Glutamatergic neuron (in vitro differentiated cells): ENCODE measurements around the gene PCP4L1. TPM values are rescaled to one million over a fixed set of nuclear protein-coding genes. Genes with fewer than 3 reads are reported as not detected.

ENCODE experiments used
- DNase-seq: peaks from one replicate; pipeline ENCODE4 v3.0.0; 2022
- H3K27ac Mint-ChIP-seq: one replicate; pipeline ENCODE4 v1.8.0; 2020; ENCODE audit warnings: mild to moderate bottlenecking, mixed read lengths, inconsistent platforms; ENCODE audit not compliant: unreplicated experiment
- H3K27me3 Mint-ChIP-seq: one replicate; pipeline ENCODE4 v1.8.0; 2020; ENCODE audit warnings: mild to moderate bottlenecking, moderate library complexity, mixed read lengths, inconsistent platforms; ENCODE audit not compliant: unreplicated experiment
- H3K36me3 Mint-ChIP-seq: one replicate; pipeline ENCODE4 v1.8.0; 2020; ENCODE audit warnings: mild to moderate bottlenecking, mixed read lengths, inconsistent platforms; ENCODE audit not compliant: unreplicated experiment
- H3K4me1 Mint-ChIP-seq: one replicate; pipeline ENCODE4 v1.8.0; 2020; ENCODE audit warnings: mild to moderate bottlenecking, low read depth, mixed read lengths, inconsistent platforms; ENCODE audit not compliant: unreplicated experiment
- H3K4me3 Mint-ChIP-seq: one replicate; pipeline ENCODE4 v1.8.0; 2020; ENCODE audit warnings: mild to moderate bottlenecking, mixed read lengths, inconsistent platforms; ENCODE audit not compliant: unreplicated experiment
- H3K9me3 Mint-ChIP-seq: one replicate; pipeline ENCODE4 v1.8.0; 2020; ENCODE audit warnings: mild to moderate bottlenecking, moderate library complexity, mixed read lengths, inconsistent platforms; ENCODE audit not compliant: unreplicated experiment
- total RNA-seq: library from RNA; stranded (reverse); fragmentation: NEBNext Ultra II Directional; extraction: Animal tissue kit (Norgen Biotek cat#: 25700); gene quantifications from one replicate; pipeline ENCODE4 v1.2.1, GENCODE V29; 2021; ENCODE audit not compliant: unreplicated experiment
- TF ChIP-seq, protein P1 (sequence below): fragments of 200-600 bp; sonication (generic); IDR thresholded peaks from one replicate; pipeline ENCODE4 v1.5.0; 2021; ENCODE audit not compliant: partially characterized antibody, unreplicated experiment

Gene PCP4L1
- total RNA-seq, 1 donor from 2014 or later, result 1.1 TPM

DNA sequence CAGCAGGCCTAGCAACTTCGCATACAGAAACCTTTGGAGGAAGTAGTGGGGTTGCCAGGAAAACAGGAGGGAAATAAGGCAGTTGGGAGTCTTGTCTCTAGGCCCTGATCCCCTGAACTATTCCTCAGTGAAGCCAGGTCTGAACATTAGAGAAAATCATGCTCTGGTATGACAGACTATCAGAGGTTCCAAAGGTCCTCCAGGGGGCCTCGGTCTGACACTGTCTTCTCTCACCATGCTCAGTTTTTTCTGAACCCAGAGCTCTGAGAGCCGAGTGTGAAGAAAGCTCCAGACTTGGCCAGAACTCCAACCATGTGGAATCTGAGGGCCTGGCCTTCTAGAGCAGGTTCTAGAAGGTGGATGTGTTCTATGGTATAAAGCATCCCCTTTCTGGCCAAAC lies 28.6 kb upstream of the PCP4L1 start:
- H3K4me3 Mint-ChIP-seq, result no peak overlapping the region
- H3K9me3 Mint-ChIP-seq, result no peaks in the 10 kb centered on the region
- peaks cover 2% of the 10 kb centered on the region for H3K27me3 Mint-ChIP-seq
- TF ChIP-seq, protein P1, sequence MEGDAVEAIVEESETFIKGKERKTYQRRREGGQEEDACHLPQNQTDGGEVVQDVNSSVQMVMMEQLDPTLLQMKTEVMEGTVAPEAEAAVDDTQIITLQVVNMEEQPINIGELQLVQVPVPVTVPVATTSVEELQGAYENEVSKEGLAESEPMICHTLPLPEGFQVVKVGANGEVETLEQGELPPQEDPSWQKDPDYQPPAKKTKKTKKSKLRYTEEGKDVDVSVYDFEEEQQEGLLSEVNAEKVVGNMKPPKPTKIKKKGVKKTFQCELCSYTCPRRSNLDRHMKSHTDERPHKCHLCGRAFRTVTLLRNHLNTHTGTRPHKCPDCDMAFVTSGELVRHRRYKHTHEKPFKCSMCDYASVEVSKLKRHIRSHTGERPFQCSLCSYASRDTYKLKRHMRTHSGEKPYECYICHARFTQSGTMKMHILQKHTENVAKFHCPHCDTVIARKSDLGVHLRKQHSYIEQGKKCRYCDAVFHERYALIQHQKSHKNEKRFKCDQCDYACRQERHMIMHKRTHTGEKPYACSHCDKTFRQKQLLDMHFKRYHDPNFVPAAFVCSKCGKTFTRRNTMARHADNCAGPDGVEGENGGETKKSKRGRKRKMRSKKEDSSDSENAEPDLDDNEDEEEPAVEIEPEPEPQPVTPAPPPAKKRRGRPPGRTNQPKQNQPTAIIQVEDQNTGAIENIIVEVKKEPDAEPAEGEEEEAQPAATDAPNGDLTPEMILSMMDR, result no peak
- H3K36me3 Mint-ChIP-seq, result no peaks in the 10 kb centered on the region
- peaks cover 7% of the 10 kb centered on the region for H3K4me1 Mint-ChIP-seq
- no peak overlapping the region for H3K27ac Mint-ChIP-seq
- no peak for DNase-seq

DNA sequence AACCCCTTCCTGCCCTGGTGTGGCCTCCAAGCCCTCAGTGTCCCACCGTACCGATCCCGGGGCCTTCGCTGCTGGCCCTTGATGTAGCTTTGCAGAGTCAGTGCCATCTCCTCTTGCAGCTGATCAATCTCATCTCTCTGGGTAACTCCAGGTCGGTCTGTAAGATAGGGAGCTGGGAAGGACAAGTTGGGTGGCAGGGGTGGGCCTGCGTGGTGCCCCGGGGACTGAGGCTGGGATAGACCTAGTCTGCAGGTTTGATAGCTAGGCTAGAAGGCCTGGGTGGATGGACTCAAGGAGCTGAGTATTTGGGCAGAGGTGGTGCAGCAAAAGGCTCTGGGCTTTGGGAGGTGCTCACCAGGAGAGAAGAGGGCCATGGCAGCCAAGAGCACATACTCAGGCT lies 27.8 kb upstream of the PCP4L1 start:
- Mint-ChIP-seq H3K36me3 (no peaks in the 10 kb centered on the region), H3K4me3 (no peak overlapping the region), H3K27me3 (peaks cover 5% of the 10 kb centered on the region), H3K27ac (no peak overlapping the region), H3K9me3 (no peaks in the 10 kb centered on the region), H3K4me1 (peaks cover 7% of the 10 kb centered on the region)
- no peak for DNase-seq
- TF ChIP-seq, protein P1, result no peak

DNA sequence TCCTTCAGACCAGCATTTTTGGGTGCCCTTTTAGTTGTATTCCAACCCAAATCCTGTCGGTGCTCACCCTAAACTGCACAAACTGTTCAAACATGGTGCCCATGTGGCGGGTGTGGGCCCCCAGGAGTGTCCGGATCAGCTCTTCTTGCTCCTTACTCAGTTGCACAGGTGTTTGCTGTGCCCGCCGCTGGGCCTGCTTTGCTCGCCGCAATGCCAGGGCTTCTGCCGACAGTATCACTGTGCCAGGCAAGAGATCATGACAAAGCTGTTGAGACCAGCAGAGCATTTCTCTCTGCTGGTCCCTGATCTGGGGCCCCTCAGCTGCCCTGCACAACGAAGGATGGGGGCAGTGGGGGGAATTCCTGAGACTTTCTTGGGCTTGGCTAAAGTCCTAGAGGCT lies 25.4 kb upstream of the PCP4L1 start:
- H3K4me3 Mint-ChIP-seq, result no peak overlapping the region
- H3K4me1 Mint-ChIP-seq, result no peaks in the 10 kb centered on the region
- no peak overlapping the region for H3K27ac Mint-ChIP-seq
- TF ChIP-seq, protein P1, result no peak
- no peaks in the 10 kb centered on the region for H3K36me3 Mint-ChIP-seq
- peaks cover 5% of the 10 kb centered on the region for H3K27me3 Mint-ChIP-seq
- DNase-seq, result no peak
- no peaks in the 10 kb centered on the region for H3K9me3 Mint-ChIP-seq

DNA sequence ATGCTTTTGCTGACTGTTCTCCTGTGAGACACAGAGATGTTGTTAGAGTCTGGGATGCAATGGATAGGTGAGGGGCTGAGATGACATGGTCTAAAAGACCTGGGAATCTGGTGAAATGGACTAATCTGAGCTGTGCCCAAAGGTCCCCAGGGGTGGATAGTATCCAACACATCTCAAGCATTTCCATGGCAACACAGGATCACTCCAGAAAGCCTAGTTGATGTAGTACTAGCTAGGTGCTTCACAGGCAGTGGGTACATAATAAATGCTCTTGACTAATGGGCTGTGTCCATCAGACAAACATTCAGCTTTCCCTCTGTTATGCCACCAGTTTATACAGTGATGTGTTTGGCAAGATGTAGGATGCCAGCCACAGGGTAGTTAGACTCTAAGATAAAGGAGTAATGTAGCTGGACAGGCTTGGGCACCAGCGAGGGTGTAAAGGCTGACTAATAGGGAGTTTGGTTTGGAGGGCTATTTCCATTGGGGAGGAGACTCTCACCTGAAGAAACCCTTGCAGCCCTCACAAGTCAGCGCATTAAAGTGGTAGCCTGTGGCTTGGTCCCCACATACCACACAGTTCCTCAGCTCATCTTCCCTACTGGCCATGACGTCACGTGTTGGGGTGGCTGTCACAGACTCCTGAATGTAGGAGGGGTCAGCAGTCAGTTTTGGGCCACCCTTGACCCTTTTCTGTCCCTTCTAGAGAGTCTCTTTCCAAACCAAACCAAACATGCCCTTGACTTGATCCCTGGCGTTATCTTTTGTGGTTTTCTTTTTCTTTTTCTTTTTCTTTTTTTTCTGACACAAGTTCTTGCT lies 22.4 kb upstream of the PCP4L1 start:
- H3K9me3 Mint-ChIP-seq, result no peaks in the 10 kb centered on the region
- H3K27ac Mint-ChIP-seq, result no peak overlapping the region
- DNase-seq, result no peak
- TF ChIP-seq, protein P1, result no peak
- H3K27me3 Mint-ChIP-seq, result peaks cover 11% of the 10 kb centered on the region
- no peaks in the 10 kb centered on the region for H3K4me1 Mint-ChIP-seq
- H3K4me3 Mint-ChIP-seq, result no peak overlapping the region
- no peaks in the 10 kb centered on the region for H3K36me3 Mint-ChIP-seq

DNA sequence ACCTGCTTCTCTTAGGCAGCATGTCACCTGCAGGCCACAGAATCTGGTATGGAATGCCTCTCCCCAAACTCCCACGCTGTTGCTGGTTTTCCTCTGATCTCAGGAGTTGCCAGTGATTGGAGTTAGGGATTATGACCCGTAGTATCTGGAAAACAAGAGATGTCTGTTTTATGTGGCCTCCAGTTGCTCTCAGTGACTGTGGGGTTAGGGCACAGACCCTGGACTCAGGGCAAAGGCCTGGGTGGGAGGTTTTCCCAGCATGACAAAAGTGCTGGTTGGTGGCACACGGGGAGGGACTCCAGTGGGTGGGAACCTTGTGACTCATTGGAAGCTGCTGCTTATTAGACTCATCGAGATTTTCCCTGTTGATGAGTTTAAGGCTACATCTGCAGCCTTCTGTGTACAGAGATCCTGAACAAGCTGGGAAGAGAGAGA lies 20.5 kb upstream of the PCP4L1 start, which contains the start of gene NR1I3:
Gene NR1I3, minus strand, starts transcription at position 165 of the 435 bp plus-strand sequence. CDS start 1,638 bp downstream, outside the sequence.
- TF ChIP-seq, protein P1, result no peak
- no peak within 1 kb of the TSS for H3K4me3 Mint-ChIP-seq
- H3K27ac Mint-ChIP-seq, result no peak within 1 kb of the TSS
- H3K9me3 Mint-ChIP-seq, result no peaks in the 10 kb centered on the region
- H3K4me1 Mint-ChIP-seq, result no peaks in the 10 kb centered on the region
- H3K36me3 Mint-ChIP-seq, result no peaks in the 10 kb centered on the region
- peaks cover 11% of the 10 kb centered on the region for H3K27me3 Mint-ChIP-seq
- DNase-seq, result no peak
